RWPE2 (cell line): ENCODE results near the gene MBNL2.
"Not testable (repeated sequence)": the region's sequence is repeated elsewhere in the genome, so short reads cannot be mapped to it uniquely, and the experiment has no call there.

ENCODE experiments used
- ATAC-seq: fragments of 200-7000 bp; cut with Tn5 transposase; 3 replicates; pipeline ENCODE4 v1.9.1; 2021; ENCODE audit warnings: low read depth
- DNase-seq: peaks from one replicate; pipeline ENCODE4 v3.0.0-alpha.2; 2020; ENCODE audit warnings: low spot score
- H3K27ac ChIP-seq: fragments of 450-650 bp; 2 replicates; pipeline ENCODE4 v1.5.1; 2017; ENCODE audit warnings: mild to moderate bottlenecking; ENCODE audit not compliant: poor library complexity, severe bottlenecking
- H3K27me3 ChIP-seq: fragments of 250-450 bp; sonication (Bioruptor Pico); 2 replicates; pipeline ENCODE4 v1.5.1; 2021; ENCODE audit warnings: mild to moderate bottlenecking, moderate library complexity; ENCODE audit not compliant: insufficient read depth, poor library complexity, severe bottlenecking
- H3K36me3 ChIP-seq: fragments of 250-450 bp; sonication (Bioruptor Pico); 2 replicates; pipeline ENCODE4 v1.5.1; 2020; ENCODE audit warnings: low read depth, mild to moderate bottlenecking, moderate library complexity
- H3K4me1 ChIP-seq: fragments of 250-450 bp; sonication (Bioruptor Pico); 2 replicates; pipeline ENCODE4 v1.5.1; 2021; ENCODE audit warnings: mild to moderate bottlenecking, moderate library complexity; ENCODE audit not compliant: insufficient read depth, poor library complexity, severe bottlenecking
- H3K4me3 ChIP-seq: fragments of 250-450 bp; sonication (Bioruptor Pico); 2 replicates; pipeline ENCODE4 v1.5.1; 2021; ENCODE audit warnings: mild to moderate bottlenecking, moderate library complexity; ENCODE audit not compliant: severe bottlenecking
- H3K9me3 ChIP-seq: fragments of 250-450 bp; sonication (Bioruptor Pico); 2 replicates; pipeline ENCODE4 v1.5.1; 2021; ENCODE audit warnings: mild to moderate bottlenecking, moderate library complexity; ENCODE audit not compliant: severe bottlenecking
- CTCF ChIP-seq: fragments of 450-650 bp; IDR thresholded peaks from one replicate; pipeline ENCODE4 v1.5.1; 2017; ENCODE audit warnings: mild to moderate bottlenecking, moderate library complexity; ENCODE audit not compliant: poor library complexity, severe bottlenecking

MBNL2 gene

DNA sequence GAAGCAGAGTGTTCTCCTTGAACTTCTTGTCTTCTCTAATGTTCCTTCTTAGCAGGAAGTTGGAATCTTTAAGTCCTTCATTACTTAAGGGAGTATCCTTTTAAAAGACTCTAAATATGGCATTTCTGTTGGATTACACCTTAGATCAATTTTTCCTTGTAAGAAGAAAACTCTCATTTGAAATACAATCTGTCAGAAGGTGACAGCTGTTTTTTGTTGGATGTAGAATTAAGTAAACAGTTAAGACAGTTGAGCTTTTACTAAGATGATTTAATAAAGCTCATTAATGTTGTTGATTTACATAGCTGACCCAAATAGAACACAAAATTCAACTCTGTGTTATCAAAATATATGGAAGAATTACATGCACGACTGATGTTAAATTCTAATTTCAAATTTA is 16.7 kb upstream of the MBNL2 start:
- no peaks in the 10 kb centered on the region for H3K27me3 ChIP-seq
- TF ChIP-seq CTCF: no peak
- no peak overlapping the region for H3K27ac ChIP-seq
- peaks cover 11% of the 10 kb centered on the region for H3K4me1 ChIP-seq
- no peak overlapping the region for H3K4me3 ChIP-seq
- DNase-seq (no peak), ATAC-seq (no peak)
- H3K36me3 ChIP-seq: no peaks in the 10 kb centered on the region
- H3K9me3 ChIP-seq: no peaks in the 10 kb centered on the region

DNA sequence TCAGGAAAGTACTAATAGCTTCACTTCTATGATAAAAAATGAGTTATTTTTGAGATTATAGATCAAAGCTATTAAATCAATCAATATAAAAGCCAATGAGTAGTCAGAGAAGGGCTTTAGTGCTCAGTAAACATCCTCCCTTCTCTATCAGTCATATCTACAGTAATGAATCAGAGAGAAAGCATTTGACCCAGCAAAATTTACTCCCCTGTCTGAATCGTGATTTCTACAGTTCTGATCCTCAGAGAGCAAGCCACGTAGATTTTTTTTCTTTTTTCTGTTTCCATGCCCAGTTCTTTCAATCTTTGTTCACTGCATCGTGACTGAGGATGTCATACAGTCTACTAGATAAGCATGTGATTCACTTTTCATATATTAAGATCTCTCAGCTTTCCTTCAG is 16.2 kb upstream of the MBNL2 start:
- Histone ChIP-seq H3K27me3 (no peaks in the 10 kb centered on the region), H3K4me1 (peaks cover 11% of the 10 kb centered on the region), H3K4me3 (no peak overlapping the region), H3K36me3 (no peaks in the 10 kb centered on the region), H3K9me3 (no peaks in the 10 kb centered on the region), H3K27ac (peak overlapping the region; percentile 23)
- no peak for TF ChIP-seq CTCF
- DNase-seq (no peak), ATAC-seq (peak; percentile 88)

GRCh38 chr13:97207252-97207651 is 14.9 kb upstream of the MBNL2 start:
- DNase-seq, H3K27ac ChIP-seq, H3K9me3 ChIP-seq, H3K27me3 ChIP-seq, H3K4me3 ChIP-seq, H3K36me3 ChIP-seq, ATAC-seq: not testable (repeated sequence)
- H3K4me1 ChIP-seq: peaks cover 11% of the 10 kb centered on the region

DNA sequence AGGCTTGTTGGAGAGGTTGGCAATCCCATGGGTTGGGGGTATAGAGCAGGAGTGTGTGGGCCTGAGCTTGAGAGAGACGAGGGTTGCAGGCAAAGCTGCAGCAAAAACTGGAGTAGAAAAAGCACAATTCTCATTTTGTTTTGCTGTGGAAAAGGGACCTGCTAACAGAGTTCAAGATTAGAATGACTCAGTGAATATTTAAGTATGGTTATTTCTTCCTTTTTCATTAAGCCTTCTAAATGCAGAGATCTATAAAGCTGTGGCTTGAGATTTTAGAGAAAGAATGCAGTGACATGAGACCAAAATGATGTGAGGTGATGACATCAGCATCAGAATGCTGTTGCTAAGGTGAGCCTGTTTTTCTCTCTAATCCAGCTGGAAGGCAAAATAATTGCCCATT is 10.8 kb upstream of the MBNL2 start:
- Histone ChIP-seq H3K4me3 (no peak overlapping the region), H3K27me3 (no peaks in the 10 kb centered on the region), H3K36me3 (no peaks in the 10 kb centered on the region), H3K27ac (no peak overlapping the region), H3K9me3 (no peaks in the 10 kb centered on the region), H3K4me1 (peaks cover 1% of the 10 kb centered on the region)
- ATAC-seq: no peak
- DNase-seq: no peak
- no peak for TF ChIP-seq CTCF

GRCh38 chr13:97212004-97212403 is 10.1 kb upstream of the MBNL2 start:
- H3K9me3 ChIP-seq: no peaks in the 10 kb centered on the region
- no peak for ATAC-seq
- H3K4me3 ChIP-seq: no peak overlapping the region
- no peak for DNase-seq
- H3K27me3 ChIP-seq: no peaks in the 10 kb centered on the region
- no peak overlapping the region for H3K27ac ChIP-seq
- H3K36me3 ChIP-seq: no peaks in the 10 kb centered on the region
- H3K4me1 ChIP-seq: no peaks in the 10 kb centered on the region
- TF ChIP-seq CTCF: no peak
